DOHH2 (cell line): ENCODE measurements around the gene FAM111B.

Experiments used
- CTCF ChIP-seq: fragments of 200-600 bp; sonication (generic); IDR thresholded peaks from one replicate; pipeline ENCODE4 v1.5.1; 2014; ENCODE audit warnings: antibody characterized with exemption, mild to moderate bottlenecking, low read depth, low read length; ENCODE audit not compliant: poor library complexity, severe bottlenecking
- EZH2phosphoT487 ChIP-seq: fragments of 200-600 bp; sonication (generic); IDR thresholded peaks from 2 replicates; pipeline ENCODE4 v1.6.1; 2017; ENCODE audit warnings: borderline replicate concordance, mild to moderate bottlenecking, antibody characterized with exemption, low read length, moderate library complexity, mixed read lengths

GRCh38 chr11:59076876-59077571, 30.0 kb upstream of the FAM111B start:
- TF ChIP-seq CTCF (no peak), EZH2phosphoT487 (no peak)
